IMR-90 (cell line): ENCODE data around the gene HOXD10. TPM values are rescaled to one million over a fixed set of nuclear protein-coding genes. Genes with fewer than 3 reads are reported as not detected.

ENCODE experiments used
- ATAC-seq: fragments of 200-7000 bp; cut with Tn5 transposase; 2 replicates; pipeline ENCODE4 v1.9.1; 2020; ENCODE audit warnings: low read depth, mild to moderate bottlenecking, moderate library complexity
- BruUV-seq: library from RNA; stranded (reverse); fragments of 400-500 nt; replicated peaks from 2 replicates; lab custom pipeline; 2021; lab: Mats Ljungman, UMichigan
- CTCF ChIA-PET: fragments of 300-600 bp; formaldehyde crosslinking; extraction: SDS; loops from one replicate; lab custom pipeline; 2021; ENCODE audit warnings: antibody characterized with exemption; lab: Yijun Ruan, JAX
- POLR2A ChIA-PET: fragments of 300-600 bp; sonication (Branson Sonifier 250); formaldehyde crosslinking; loops from one replicate; lab custom pipeline; 2022; ENCODE audit warnings: antibody characterized with exemption; ENCODE audit not compliant: unreplicated experiment; lab: Charles Lee
- DNase-seq: peaks from one replicate; pipeline ENCODE4 v3.0.0; 2013
- H2AFZ ChIP-seq: replicated peaks from 2 replicates; pipeline ENCODE3; 2013; ENCODE audit warnings: low read length, mild to moderate bottlenecking; ENCODE audit not compliant: poor library complexity
- H2AK5ac ChIP-seq: 2 replicates; pipeline ENCODE4 v1.6.1; 2013; ENCODE audit warnings: low read depth, low read length, inconsistent platforms
- H2AK9ac ChIP-seq: replicated peaks from 2 replicates; pipeline ENCODE3; 2013; ENCODE audit warnings: mild to moderate bottlenecking, low read depth, low read length, moderate library complexity; ENCODE audit not compliant: poor library complexity
- H2BK120ac ChIP-seq: 2 replicates; pipeline ENCODE4 v1.6.1; 2013; ENCODE audit warnings: low read depth, low read length, inconsistent platforms
- H2BK15ac ChIP-seq: 3 replicates; pipeline ENCODE4 v1.6.1; 2013; ENCODE audit warnings: low read depth, low read length, inconsistent platforms
- H2BK20ac ChIP-seq: 2 replicates; pipeline ENCODE4 v1.6.1; 2013; ENCODE audit warnings: low read depth, mild to moderate bottlenecking, inconsistent platforms, low read length, moderate library complexity
- H2BK5ac ChIP-seq: 2 replicates; pipeline ENCODE4 v1.6.1; 2013; ENCODE audit warnings: mild to moderate bottlenecking, low read depth, low read length, inconsistent platforms; ENCODE audit not compliant: poor library complexity, severe bottlenecking
- H3K14ac ChIP-seq: replicated peaks from 2 replicates; pipeline ENCODE4 v1.6.1; 2013; ENCODE audit warnings: low read depth, low read length, inconsistent platforms
- H3K18ac ChIP-seq: 2 replicates; pipeline ENCODE4 v1.6.1; 2013; ENCODE audit warnings: low read depth, low read length, control low read depth
- H3K23ac ChIP-seq: 2 replicates; pipeline ENCODE4 v1.6.1; 2013; ENCODE audit warnings: low read depth, low read length, inconsistent platforms
- H3K27ac ChIP-seq: 2 replicates; pipeline ENCODE4 v1.5.1; 2013; ENCODE audit warnings: mild to moderate bottlenecking, control low read depth, low read length; ENCODE audit not compliant: insufficient read depth
- H3K27me3 ChIP-seq: 2 replicates; pipeline ENCODE4 v1.6.1; 2013; ENCODE audit warnings: low read length; ENCODE audit not compliant: control insufficient read depth, insufficient read depth
- H3K36me3 ChIP-seq: 2 replicates; pipeline ENCODE4 v1.6.1; 2013; ENCODE audit warnings: low read length, mixed read lengths; ENCODE audit not compliant: control insufficient read depth, insufficient read depth
- H3K4ac ChIP-seq: 2 replicates; pipeline ENCODE4 v1.6.1; 2013; ENCODE audit warnings: low read depth, low read length, inconsistent platforms
- H3K4me1 ChIP-seq: 2 replicates; pipeline ENCODE4 v1.6.1; 2013; ENCODE audit warnings: low read length, mixed read lengths; ENCODE audit not compliant: control insufficient read depth, insufficient read depth
- H3K4me2 ChIP-seq: 2 replicates; pipeline ENCODE4 v1.6.1; 2013; ENCODE audit warnings: low read depth, mild to moderate bottlenecking, control low read depth, low read length, moderate library complexity
- H3K4me3 ChIP-seq: 2 replicates; pipeline ENCODE4 v1.5.1; 2013; ENCODE audit warnings: low read depth, mild to moderate bottlenecking, control low read depth, low read length, moderate library complexity; ENCODE audit not compliant: insufficient read depth
- H3K56ac ChIP-seq: 2 replicates; pipeline ENCODE4 v1.6.1; 2013; ENCODE audit warnings: low read length, inconsistent platforms; ENCODE audit not compliant: insufficient read depth; ENCODE audit errors: extremely low read depth
- H3K79me1 ChIP-seq, 2 experiments: 2 replicates each; pipeline ENCODE4 v1.6.1; 2013; ENCODE audit warnings: low read length in 2 of 2, inconsistent platforms in 1 of 2, low read depth in 1 of 2
- H3K9ac ChIP-seq: 2 replicates; pipeline ENCODE4 v1.6.1; 2013; ENCODE audit warnings: low read depth, low read length, control low read depth
- H3K9me1 ChIP-seq: 2 replicates; pipeline ENCODE4 v1.6.1; 2013; ENCODE audit warnings: low read length, inconsistent platforms; ENCODE audit not compliant: insufficient read depth
- H3K9me3 ChIP-seq: 2 replicates; pipeline ENCODE4 v1.6.1; 2013; ENCODE audit warnings: low read length; ENCODE audit not compliant: control insufficient read depth, insufficient read depth
- H4K20me1 ChIP-seq: 2 replicates; pipeline ENCODE4 v1.6.1; 2013; ENCODE audit warnings: low read length, inconsistent platforms; ENCODE audit not compliant: insufficient read depth
- H4K5ac ChIP-seq: 2 replicates; pipeline ENCODE4 v1.6.1; 2013; ENCODE audit warnings: mild to moderate bottlenecking, low read depth, low read length, control low read depth
- H4K8ac ChIP-seq, 2 experiments: 2 replicates each; pipeline ENCODE4 v1.6.1; 2013; ENCODE audit warnings: low read depth in 2 of 2, low read length in 2 of 2, control low read depth in 1 of 2, inconsistent platforms in 1 of 2
- H4K91ac ChIP-seq: 2 replicates; pipeline ENCODE4 v1.6.1; 2013; ENCODE audit warnings: low read depth, low read length, inconsistent platforms; ENCODE audit not compliant: insufficient read depth
- CEBPB ChIP-seq: IDR thresholded peaks from 2 replicates; pipeline ENCODE4 v1.6.1; 2012; ENCODE audit warnings: low read depth, low read length, improper control_type of control experiment
- CHD1 ChIP-seq: IDR thresholded peaks from 2 replicates; pipeline ENCODE4 v1.6.1; 2012; ENCODE audit warnings: low read depth, low read length, improper control_type of control experiment
- FOS ChIP-seq: fragments of 150-350 bp; IDR thresholded peaks from 2 replicates; pipeline ENCODE4 v1.6.1; 2016; ENCODE audit warnings: low read depth, low read length
- MAFK ChIP-seq: IDR thresholded peaks from 2 replicates; pipeline ENCODE4 v1.6.1; 2012; ENCODE audit warnings: low read depth, low read length, improper control_type of control experiment
- MAZ ChIP-seq: IDR thresholded peaks from 2 replicates; pipeline ENCODE4 v1.6.1; 2012; ENCODE audit warnings: low read depth, mild to moderate bottlenecking, low read length, improper control_type of control experiment, moderate library complexity, borderline replicate concordance
- MXI1 ChIP-seq: IDR thresholded peaks from 2 replicates; pipeline ENCODE4 v1.6.1; 2012; ENCODE audit warnings: low read depth, mild to moderate bottlenecking, low read length, moderate library complexity, borderline replicate concordance
- NFE2L2 ChIP-seq: fragments of 150-350 bp; IDR thresholded peaks from 2 replicates; pipeline ENCODE4 v1.6.1; 2016; ENCODE audit warnings: low read depth, mild to moderate bottlenecking, low read length
- POLR2A ChIP-seq: IDR thresholded peaks from 2 replicates; pipeline ENCODE4 v1.6.1; 2012; ENCODE audit warnings: mild to moderate bottlenecking, low read depth, low read length
- RCOR1 ChIP-seq: IDR thresholded peaks from 2 replicates; pipeline ENCODE4 v1.6.1; 2012; ENCODE audit warnings: mild to moderate bottlenecking, low read length, improper control_type of control experiment; ENCODE audit not compliant: insufficient replicate concordance
- RFX5 ChIP-seq: IDR thresholded peaks from 2 replicates; pipeline ENCODE4 v1.8.0; 2012; ENCODE audit warnings: low read depth, mild to moderate bottlenecking, low read length, moderate library complexity
- SMC3 ChIP-seq: fragments of 150-350 bp; IDR thresholded peaks from 2 replicates; pipeline ENCODE4 v1.6.1; 2016; ENCODE audit warnings: low read depth, mild to moderate bottlenecking, antibody characterized with exemption, low read length, moderate library complexity
- WGBS, 2 experiments: methylation state at CpG; one replicate each; pipeline versions ENCODE4 v1.1.5 to v1.1.7; 2013; ENCODE audit warnings: missing lambda C conversion rate in 2 of 2; ENCODE audit not compliant: insufficient read length in 1 of 2; ENCODE audit errors: extremely low coverage in 2 of 2; 5-methylcytosine and 5-hydroxymethylcytosine counted together
- dilution Hi-C: fragments of 300-500 bp; cut with HindIII; formaldehyde crosslinking; loops from one replicate; pipeline ENCODE4 v1.14.3; 2018; ENCODE audit warnings: low sequenced_read_pairs; ENCODE audit not compliant: unreplicated experiment
- in situ Hi-C: fragments of 300-500 bp; cut with MboI; formaldehyde crosslinking; loops from 3 replicates; pipeline ENCODE4 v1.14.3; 2019; ENCODE audit warnings: low sequenced_read_pairs, inconsistent platforms, mixed read lengths
- intact Hi-C: fragments of 100-400 bp; cut with micrococcal nuclease; formaldehyde crosslinking; loops from 2 replicates; pipeline ENCODE4 v1.10.0; 2022
- polyA plus RNA-seq, 3 experiments: library from polyadenylated mRNA; depleted of rRNA; stranded (reverse); fragments of >200 nt; gene quantifications; 2 replicates each; pipeline ENCODE4 v1.2.3, GENCODE V29; 2012; ENCODE audit warnings: low replicate concordance in 1 of 3
- total RNA-seq: library from RNA; depleted of rRNA; stranded (reverse); fragments of >200 nt; gene quantifications from 2 replicates; pipeline ENCODE4 v1.2.3, GENCODE V29; 2012
- TF ChIP-seq, protein P1 (sequence below): fragments of 150-350 bp; IDR thresholded peaks from 2 replicates; pipeline ENCODE4 v1.6.1; 2016; ENCODE audit warnings: low read depth, mild to moderate bottlenecking, low read length, moderate library complexity, borderline replicate concordance
- TF ChIP-seq, protein P2 (sequence below): fragments of 150-350 bp; IDR thresholded peaks from 2 replicates; pipeline ENCODE4 v1.6.1; 2017; ENCODE audit warnings: mild to moderate bottlenecking, antibody characterized with exemption, low read length, low read depth
- TF ChIP-seq, protein P3 (sequence below): conservative IDR thresholded peaks from 2 replicates; pipeline ENCODE4 v1.5.1; 2012; ENCODE audit warnings: mild to moderate bottlenecking, low read depth, low read length, improper control_type of control experiment

The HOXD10 gene
- total and polyA plus RNA-seq, 2 of the 4 experiments (the other 2 are of a cell fraction) = not detected

DNA sequence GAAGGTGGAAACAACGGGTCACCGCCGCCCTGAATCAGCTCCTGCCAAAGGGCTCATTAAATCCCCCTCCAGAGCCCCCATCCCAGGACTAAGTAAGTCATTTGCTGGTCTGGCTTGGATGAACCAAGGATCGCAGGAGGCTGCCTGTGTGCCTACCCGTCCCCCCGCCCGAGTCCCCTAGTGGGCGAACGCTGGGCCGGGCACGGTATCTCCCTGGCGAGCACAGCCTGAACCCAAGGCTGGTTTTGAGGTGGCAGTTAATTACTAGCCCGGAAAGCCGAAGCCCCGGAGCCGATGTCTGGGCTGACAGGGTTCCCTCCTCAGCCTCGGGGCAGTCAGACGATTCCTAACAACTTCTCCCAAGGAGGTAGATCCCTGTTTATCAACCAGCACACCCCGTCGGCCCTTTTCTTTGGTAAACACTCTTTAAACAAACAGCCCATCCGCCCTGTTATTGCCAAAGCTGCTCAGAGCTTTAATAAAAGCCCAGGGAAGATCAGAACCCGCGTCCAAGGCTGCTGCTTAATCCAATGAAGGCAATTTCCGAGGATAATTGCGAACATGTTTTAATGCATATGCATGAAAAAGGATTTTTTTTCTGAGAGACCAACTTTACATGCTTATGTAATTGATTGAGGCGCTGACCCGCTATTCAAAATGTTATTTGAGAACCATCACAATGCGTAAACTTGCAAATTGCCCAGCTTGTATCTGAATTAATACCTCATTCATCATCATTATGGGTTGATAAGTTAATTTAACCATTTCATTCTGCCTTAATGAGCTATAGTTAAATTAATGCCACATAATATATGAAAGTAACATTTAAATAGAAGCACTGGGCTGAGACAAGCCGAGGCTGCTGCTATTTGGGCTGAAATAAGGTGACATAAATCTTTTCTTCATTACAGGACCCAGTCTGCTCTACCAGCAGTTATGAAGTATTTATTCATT lies 43.4 kb upstream of the HOXD10 start:
- H3K56ac ChIP-seq = no peak overlapping the region
- dilution Hi-C loops (no loop called here), in situ Hi-C loops (no loop called here), intact Hi-C loops (no loop called here)
- H2AFZ ChIP-seq = no peak overlapping the region
- H3K27me3 ChIP-seq = peaks cover 84% of the 10 kb centered on the region
- no peaks in the 10 kb centered on the region for H3K36me3 ChIP-seq
- no peak overlapping the region for H2BK20ac ChIP-seq
- no peaks in the 10 kb centered on the region for H3K79me1 ChIP-seq
- POLR2A ChIA-PET = no interaction called here
- BruUV-seq = no TSS peak
- no peak for ATAC-seq
- no peak overlapping the region for H2BK120ac ChIP-seq
- 2% methylated on average over 9 of the region's 29 CpGs; no CpG with 5 or more reads in 1 of the 2 experiments for WGBS, 2 experiments
- no peak overlapping the region for H2AK9ac ChIP-seq
- H3K27ac ChIP-seq = no peak overlapping the region
- no peak overlapping the region for H4K91ac ChIP-seq
- no peak overlapping the region for H3K18ac ChIP-seq
- H3K9me3 ChIP-seq = peaks cover 6% of the 10 kb centered on the region; the same call in 1 of the 2 replicates
- CTCF ChIA-PET = no interaction called here
- no peak overlapping the region for H3K9ac ChIP-seq
- H3K14ac ChIP-seq = no peak overlapping the region
- H3K23ac ChIP-seq = no peak overlapping the region
- H2AK5ac ChIP-seq = no peak overlapping the region
- no peaks in the 10 kb centered on the region for H4K20me1 ChIP-seq
- H4K8ac ChIP-seq = no peak overlapping the region
- H3K4me3 ChIP-seq = no peak overlapping the region
- no peaks in the 10 kb centered on the region for H3K4me1 ChIP-seq
- no peak overlapping the region for H2BK15ac ChIP-seq
- no peak overlapping the region for H2BK5ac ChIP-seq
- no peak overlapping the region for H4K5ac ChIP-seq
- no peak overlapping the region for H3K4me2 ChIP-seq
- H3K4ac ChIP-seq = no peak overlapping the region
- no peaks in the 10 kb centered on the region for H3K9me1 ChIP-seq
- no peak for DNase-seq
- TF ChIP-seq CEBPB (no peak), RFX5 (no peak), POLR2A (no peak), NFE2L2 (no peak), MXI1 (no peak), CHD1 (no peak), RCOR1 (no peak), SMC3 (no peak), MAZ (no peak), FOS (no peak), MAFK (no peak)
- TF ChIP-seq, protein P1, sequence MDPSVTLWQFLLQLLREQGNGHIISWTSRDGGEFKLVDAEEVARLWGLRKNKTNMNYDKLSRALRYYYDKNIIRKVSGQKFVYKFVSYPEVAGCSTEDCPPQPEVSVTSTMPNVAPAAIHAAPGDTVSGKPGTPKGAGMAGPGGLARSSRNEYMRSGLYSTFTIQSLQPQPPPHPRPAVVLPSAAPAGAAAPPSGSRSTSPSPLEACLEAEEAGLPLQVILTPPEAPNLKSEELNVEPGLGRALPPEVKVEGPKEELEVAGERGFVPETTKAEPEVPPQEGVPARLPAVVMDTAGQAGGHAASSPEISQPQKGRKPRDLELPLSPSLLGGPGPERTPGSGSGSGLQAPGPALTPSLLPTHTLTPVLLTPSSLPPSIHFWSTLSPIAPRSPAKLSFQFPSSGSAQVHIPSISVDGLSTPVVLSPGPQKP = no peak
- TF ChIP-seq, protein P2, sequence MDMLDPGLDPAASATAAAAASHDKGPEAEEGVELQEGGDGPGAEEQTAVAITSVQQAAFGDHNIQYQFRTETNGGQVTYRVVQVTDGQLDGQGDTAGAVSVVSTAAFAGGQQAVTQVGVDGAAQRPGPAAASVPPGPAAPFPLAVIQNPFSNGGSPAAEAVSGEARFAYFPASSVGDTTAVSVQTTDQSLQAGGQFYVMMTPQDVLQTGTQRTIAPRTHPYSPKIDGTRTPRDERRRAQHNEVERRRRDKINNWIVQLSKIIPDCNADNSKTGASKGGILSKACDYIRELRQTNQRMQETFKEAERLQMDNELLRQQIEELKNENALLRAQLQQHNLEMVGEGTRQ = no peak
- TF ChIP-seq, protein P3, sequence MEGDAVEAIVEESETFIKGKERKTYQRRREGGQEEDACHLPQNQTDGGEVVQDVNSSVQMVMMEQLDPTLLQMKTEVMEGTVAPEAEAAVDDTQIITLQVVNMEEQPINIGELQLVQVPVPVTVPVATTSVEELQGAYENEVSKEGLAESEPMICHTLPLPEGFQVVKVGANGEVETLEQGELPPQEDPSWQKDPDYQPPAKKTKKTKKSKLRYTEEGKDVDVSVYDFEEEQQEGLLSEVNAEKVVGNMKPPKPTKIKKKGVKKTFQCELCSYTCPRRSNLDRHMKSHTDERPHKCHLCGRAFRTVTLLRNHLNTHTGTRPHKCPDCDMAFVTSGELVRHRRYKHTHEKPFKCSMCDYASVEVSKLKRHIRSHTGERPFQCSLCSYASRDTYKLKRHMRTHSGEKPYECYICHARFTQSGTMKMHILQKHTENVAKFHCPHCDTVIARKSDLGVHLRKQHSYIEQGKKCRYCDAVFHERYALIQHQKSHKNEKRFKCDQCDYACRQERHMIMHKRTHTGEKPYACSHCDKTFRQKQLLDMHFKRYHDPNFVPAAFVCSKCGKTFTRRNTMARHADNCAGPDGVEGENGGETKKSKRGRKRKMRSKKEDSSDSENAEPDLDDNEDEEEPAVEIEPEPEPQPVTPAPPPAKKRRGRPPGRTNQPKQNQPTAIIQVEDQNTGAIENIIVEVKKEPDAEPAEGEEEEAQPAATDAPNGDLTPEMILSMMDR = no peak
